PC-9 (cell line): ENCODE data around the gene CLEC4D.

Source experiments
- CTCF ChIP-seq: fragments of 200-600 bp; sonication (generic); conservative IDR thresholded peaks from 2 replicates; pipeline ENCODE4 v1.6.1; 2017; ENCODE audit warnings: mixed run types, antibody characterized with exemption, mild to moderate bottlenecking, moderate library complexity
- EZH2 ChIP-seq: fragments of 200-600 bp; sonication (generic); IDR thresholded peaks from 2 replicates; pipeline ENCODE4 v1.8.0; 2017; ENCODE audit warnings: antibody characterized with exemption, low read depth

- TF ChIP-seq EZH2 (no peak), CTCF (no peak)
Observed at GRCh38 chr12:8508910-8509841, 4.1 kb upstream of the CLEC4D start.
